GM19467 (cell line): Measurements from ENCODE around the gene PER2.
"Not testable (repeated sequence)": the region's sequence is repeated elsewhere in the genome, so short reads cannot be mapped to it uniquely, and the experiment has no call there.

Experiments
- ATAC-seq: cut with Tn5 transposase; IDR thresholded peaks from one replicate; pipeline ENCODE4 v1.9.1; 2021; ENCODE audit warnings: mild to moderate bottlenecking, moderate library complexity; ENCODE audit not compliant: unreplicated experiment

Gene PER2

GRCh38 chr2:238313991-238314350, 25.6 kb upstream of the PER2 start:
- ATAC-seq = no peak

DNA sequence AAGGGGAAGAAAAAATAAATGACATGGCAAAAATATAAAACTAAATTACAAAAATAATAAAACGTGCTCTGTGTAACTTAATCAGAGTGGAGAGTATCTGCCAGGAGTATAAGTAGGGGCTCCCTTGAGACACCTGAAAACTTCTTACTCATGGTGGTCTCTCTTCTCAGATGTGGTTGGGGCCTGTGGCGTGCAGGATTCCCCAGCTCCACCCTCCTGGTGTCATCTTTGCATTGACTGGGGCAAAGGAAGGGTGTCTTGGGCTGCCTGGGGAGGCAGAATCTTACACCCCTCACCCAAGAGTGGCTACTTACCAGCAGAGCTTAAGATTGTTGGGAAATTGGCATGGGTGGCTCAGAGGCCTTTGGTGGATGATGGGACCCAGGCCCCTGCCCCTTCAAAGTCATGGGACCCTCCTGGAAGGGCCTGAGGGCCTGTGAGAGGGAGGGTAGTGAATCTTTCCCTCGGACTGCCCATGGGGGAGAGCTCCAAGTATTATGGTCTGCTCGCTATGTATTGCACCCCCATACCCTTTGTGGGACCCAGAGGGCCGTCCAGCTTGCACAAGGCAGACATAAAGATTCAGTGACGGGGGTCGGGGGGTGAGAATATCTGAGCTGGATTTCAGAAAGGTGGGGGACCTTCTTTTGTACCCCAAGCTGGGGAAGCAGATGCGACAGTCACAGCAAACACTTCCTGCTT, 25.0 kb upstream of the PER2 start:
- no peak for ATAC-seq

GRCh38 chr2:238310721-238311120, 22.3 kb upstream of the PER2 start:
- ATAC-seq = not testable (repeated sequence)

DNA sequence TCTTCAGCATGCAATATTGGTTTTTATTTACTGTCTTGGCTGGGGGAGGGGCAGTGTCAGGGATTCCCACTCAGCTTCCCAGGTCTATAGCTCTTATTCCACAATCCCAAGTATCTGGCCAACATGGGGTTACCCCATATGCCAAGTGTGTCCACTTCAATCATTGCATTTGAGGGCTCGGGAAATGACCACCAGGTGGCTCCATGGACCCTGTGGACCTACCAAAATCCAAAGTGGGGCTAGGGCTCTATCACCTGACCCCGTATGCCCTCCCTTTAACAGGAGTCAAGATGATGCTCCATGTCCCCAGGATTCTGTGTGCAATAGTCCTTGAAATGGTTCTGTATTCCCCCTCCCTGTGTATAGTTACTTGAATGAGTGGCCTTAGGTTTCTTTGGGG, 19.8 kb upstream of the PER2 start:
- ATAC-seq = no peak

- no peak for ATAC-seq
Observed at GRCh38 chr2:238306672-238306998, 18.2 kb upstream of the PER2 start.

DNA sequence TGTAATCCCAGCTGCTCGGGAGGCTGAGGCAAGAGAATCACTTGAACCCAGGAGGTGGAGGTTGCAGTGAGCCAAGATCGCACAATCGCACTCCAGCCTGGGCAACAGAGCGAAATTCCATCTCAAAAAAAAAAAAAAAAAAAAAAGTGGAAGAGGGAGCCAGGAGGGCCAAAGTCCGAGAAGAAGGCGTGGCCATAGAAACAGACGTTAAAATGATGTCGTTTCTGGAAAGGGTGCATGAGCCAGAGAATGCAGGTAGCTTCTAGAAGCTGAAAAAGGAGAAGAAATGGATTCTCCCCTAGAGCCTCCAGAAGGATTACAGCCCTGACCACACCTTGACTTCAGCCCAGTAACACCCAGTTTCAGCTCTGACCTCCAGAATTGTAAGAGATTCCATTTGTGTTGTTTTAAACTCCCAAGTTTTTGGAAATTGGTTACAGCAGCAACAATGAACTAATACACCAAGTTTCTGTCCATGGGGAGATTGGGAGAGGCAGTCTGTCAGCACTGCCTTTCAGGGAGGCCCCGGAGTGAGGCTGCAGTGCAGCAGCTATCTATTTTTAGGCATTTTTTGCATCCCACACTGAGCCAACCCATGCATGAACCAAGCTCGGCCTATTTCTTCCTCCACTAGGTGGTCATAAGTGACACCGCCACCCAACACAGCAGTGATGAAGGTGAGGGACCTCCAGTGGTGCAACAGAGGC, 17.7 kb upstream of the PER2 start:
- no peak for ATAC-seq

GRCh38 chr2:238305092-238305862, 16.9 kb upstream of the PER2 start:
- no peak for ATAC-seq

DNA sequence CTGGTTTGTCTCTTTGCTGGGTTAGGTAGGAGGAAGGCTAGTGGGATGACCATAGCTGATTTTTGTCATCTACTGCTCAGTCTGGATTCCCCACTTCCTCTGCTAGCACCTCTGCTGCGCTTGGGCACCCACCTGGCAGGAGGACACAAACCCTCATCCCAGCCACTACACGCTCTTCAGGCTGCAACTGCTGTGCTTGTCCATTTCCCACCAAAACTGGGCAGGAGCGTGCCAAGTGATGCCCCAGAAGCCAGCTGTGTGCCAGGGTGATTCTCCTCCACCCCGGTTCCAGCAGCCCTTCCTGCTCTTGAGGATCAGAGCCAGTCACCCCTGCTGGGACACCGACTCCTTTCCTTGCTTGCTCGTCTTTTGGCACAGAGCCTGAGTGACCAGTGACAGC, 15.7 kb upstream of the PER2 start:
- no peak for ATAC-seq

GRCh38 chr2:238302751-238303150, 14.3 kb upstream of the PER2 start:
- ATAC-seq = no peak

- ATAC-seq = no peak
Observed at GRCh38 chr2:238302087-238302486, 13.7 kb upstream of the PER2 start.

GRCh38 chr2:238299803-238300202, 11.4 kb upstream of the PER2 start:
- no peak for ATAC-seq

DNA sequence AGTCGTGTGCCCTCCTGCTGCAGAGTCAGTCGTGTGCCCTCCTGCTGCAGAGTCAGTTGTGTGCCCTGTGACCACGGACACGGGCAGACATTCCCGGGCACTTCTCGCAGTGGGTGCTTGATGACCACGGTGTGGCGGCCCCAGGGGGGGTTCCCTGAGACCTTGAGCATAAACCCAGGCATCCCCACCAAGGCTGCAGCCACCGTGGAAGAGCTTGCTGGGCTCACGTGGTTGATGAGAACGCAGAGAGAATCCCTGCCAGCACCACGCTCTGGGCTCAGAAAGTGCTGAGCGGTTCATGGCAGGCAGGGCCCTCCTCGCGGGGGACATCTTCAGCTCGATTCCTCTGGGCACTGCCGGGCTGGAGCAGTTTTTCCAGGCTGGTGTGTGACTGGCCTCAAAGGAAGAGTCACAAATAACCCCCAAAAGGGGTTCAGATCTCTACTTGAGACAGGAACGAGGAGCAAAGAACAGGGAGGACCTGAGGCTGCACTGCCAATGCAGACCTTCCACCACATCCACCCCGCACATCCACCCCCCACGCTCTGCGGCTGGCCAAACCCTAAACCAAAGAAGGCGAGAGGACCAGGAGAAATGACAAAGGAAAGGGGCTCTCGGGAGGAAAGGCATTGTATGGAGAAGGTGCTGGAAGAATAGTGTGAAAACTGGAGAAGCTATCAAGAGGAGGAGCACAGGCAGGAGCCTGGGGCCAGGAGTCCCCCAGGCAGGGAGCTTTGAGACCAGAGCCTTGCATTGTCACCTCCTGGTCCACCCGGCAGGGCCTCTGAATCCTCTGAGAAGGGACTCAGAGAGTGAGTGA, 8.4 kb upstream of the PER2 start:
- no peak for ATAC-seq

GRCh38 chr2:238295144-238296112, 7.0 kb upstream of the PER2 start:
- no peak for ATAC-seq

- no peak for ATAC-seq
Observed at GRCh38 chr2:238294393-238295143, 6.2 kb upstream of the PER2 start.

DNA sequence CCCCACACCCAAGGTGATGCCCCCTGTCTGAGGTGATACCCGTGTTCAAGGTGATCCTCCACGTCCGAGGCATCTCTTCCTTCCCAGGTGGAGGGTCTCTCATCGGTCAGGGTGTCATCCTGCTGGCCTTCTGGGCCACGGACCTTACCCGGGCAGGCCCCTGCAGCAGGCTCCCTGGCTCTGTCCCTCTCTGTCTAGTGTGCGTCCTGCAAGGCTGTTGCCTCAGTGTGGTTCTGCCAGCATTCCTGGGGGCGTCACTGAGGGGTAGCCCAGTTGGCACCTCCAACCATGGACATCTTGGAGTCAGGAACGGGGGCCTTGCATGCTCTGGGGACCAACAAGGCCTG, 5.6 kb upstream of the PER2 start:
- ATAC-seq = no peak

GRCh38 chr2:238291550-238292281, 3.3 kb upstream of the PER2 start:
- no peak for ATAC-seq

- no peak for ATAC-seq
Observed at GRCh38 chr2:238290715-238291549, 2.5 kb upstream of the PER2 start.

DNA sequence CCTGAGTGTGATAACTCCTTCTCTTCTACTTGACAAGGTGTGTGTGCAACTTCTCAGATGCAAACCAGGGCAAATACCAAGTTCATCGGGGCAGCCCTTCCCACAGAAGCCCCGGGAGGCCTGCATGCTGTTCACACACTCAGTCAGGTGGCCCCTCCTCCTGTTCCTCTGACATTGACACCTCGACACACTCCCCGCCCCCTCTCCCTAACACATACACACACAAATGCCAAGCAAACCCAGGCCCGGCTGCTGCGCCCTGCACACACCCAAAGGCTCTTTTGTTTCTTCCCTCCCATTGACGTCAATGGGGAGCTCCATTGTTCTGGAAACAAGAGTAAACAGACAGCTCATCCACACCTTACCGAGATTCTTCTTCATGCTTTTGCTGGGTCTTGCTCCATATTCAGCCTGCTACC, 1.7 kb upstream of the PER2 start:
- no peak for ATAC-seq
